Fibroblast of gingiva (primary cell): ENCODE data around the gene SRP54.
"Not testable (repeated sequence)": the region's sequence is repeated elsewhere in the genome, so short reads cannot be mapped to it uniquely, and the experiment has no call there.

ENCODE experiments used
- DNase-seq: peaks from one replicate; pipeline ENCODE4 v3.0.0-alpha.2; 2011; ENCODE audit warnings: low read depth

The SRP54 gene

GRCh38 chr14:34983786-34984185 lies 994 bp downstream of the SRP54 start:
- DNase-seq: no peak

- no peak for DNase-seq
Observed at GRCh38 chr14:34985740-34986139, 2.9 kb downstream of the SRP54 start.

- DNase-seq: no peak
Observed at GRCh38 chr14:34987180-34987579, 4.4 kb downstream of the SRP54 start.

- DNase-seq: no peak
Observed at GRCh38 chr14:34989762-34990161, 7.0 kb downstream of the SRP54 start.

GRCh38 chr14:34993426-34993825 lies 10.6 kb downstream of the SRP54 start:
- no peak for DNase-seq

GRCh38 chr14:34994668-34995067 lies 11.9 kb downstream of the SRP54 start:
- no peak for DNase-seq

GRCh38 chr14:34997762-34998161 lies 15.0 kb downstream of the SRP54 start:
- peak; percentile 18 for DNase-seq

- DNase-seq: no peak
Observed at GRCh38 chr14:34999500-34999899, 16.7 kb downstream of the SRP54 start.

- DNase-seq: no peak
Observed at GRCh38 chr14:35001621-35002020, 18.8 kb downstream of the SRP54 start.

- no peak for DNase-seq
Observed at GRCh38 chr14:35004839-35005238, 22.0 kb downstream of the SRP54 start.

GRCh38 chr14:35016568-35016967 lies 33.8 kb downstream of the SRP54 start:
- DNase-seq: no peak

- no peak for DNase-seq
Observed at GRCh38 chr14:35020713-35021112, 37.9 kb downstream of the SRP54 start.

GRCh38 chr14:35028435-35028834 lies 45.6 kb downstream of the SRP54 start:
- DNase-seq: no peak

GRCh38 chr14:35032562-35032961 lies 49.8 kb downstream of the SRP54 start:
- no peak for DNase-seq

- no peak for DNase-seq
Observed at GRCh38 chr14:35034440-35034833, 51.6 kb downstream of the SRP54 start.

GRCh38 chr14:35034944-35035554 lies 52.3 kb downstream of the SRP54 start:
- not testable (repeated sequence) for DNase-seq

- DNase-seq: not testable (repeated sequence)
Observed at GRCh38 chr14:35038312-35038711, 55.5 kb downstream of the SRP54 start.

- no peak for DNase-seq
Observed at GRCh38 chr14:35042632-35043031, 59.8 kb downstream of the SRP54 start.

- peak; percentile 3 for DNase-seq
Observed at GRCh38 chr14:35043046-35043445, 60.3 kb downstream of the SRP54 start.

- peak; percentile 57 for DNase-seq
Observed at GRCh38 chr14:35044939-35045797, 62.4 kb downstream of the SRP54 start.

GRCh38 chr14:35045798-35046047 lies 62.9 kb downstream of the SRP54 start:
- no peak for DNase-seq

- peak; percentile 97 for DNase-seq
Observed at GRCh38 chr14:35046048-35046750, 63.4 kb downstream of the SRP54 start, which contains the start of gene FAM177A1. Gene FAM177A1, plus strand, starts transcription at chr14:35046272. Its CDS starts 192 bp downstream, at chr14:35046464.
